Endothelial cell of umbilical vein (primary cell): ENCODE data around the gene CAPN1. TPM values are rescaled to one million over a fixed set of nuclear protein-coding genes. Genes with fewer than 3 reads are reported as not detected.

ENCODE experiments used
- BruUV-seq: library from RNA; stranded (reverse); fragments of 400-500 nt; replicated peaks from 2 replicates; lab custom pipeline; 2021; lab: Mats Ljungman, UMichigan
- CTCF ChIA-PET: fragments of 300-600, 350-600 bp; sonication (Branson Sonifier 250); formaldehyde crosslinking; loops from one replicate; lab custom pipeline; 2021; ENCODE audit warnings: antibody characterized with exemption, inconsistent platforms; lab: Charles Lee
- POLR2A ChIA-PET: fragments of 300-600, 350-600 bp; sonication (Branson Sonifier 250); formaldehyde crosslinking; loops from one replicate; lab custom pipeline; 2021; ENCODE audit warnings: antibody characterized with exemption, inconsistent platforms; lab: Charles Lee
- DNase-seq: peaks from one replicate; pipeline ENCODE4 v3.0.0-alpha.2; 2011; ENCODE audit warnings: low read depth, low spot score
- FAIRE-seq: peaks from 2 replicates; lab custom pipeline; 2011; peaks lifted over from hg19 to GRCh38; lab: Jason Lieb, UNC
- H2AFZ ChIP-seq: 2 replicates; pipeline ENCODE4 v1.6.0; 2012; ENCODE audit warnings: low read depth, low read length, control low read depth, inconsistent platforms
- H3K27ac ChIP-seq: 2 replicates; pipeline ENCODE4 v1.5.1; 2011; ENCODE audit warnings: low read depth, mild to moderate bottlenecking, control low read depth, low read length, moderate library complexity; ENCODE audit not compliant: insufficient read depth
- H3K27me3 ChIP-seq, 2 experiments: 2 replicates each; pipeline versions ENCODE4 v1.6.0 to v1.6.1; 2011; ENCODE audit warnings: low read length in 2 of 2, mixed read lengths in 1 of 2; ENCODE audit not compliant: control insufficient read depth in 2 of 2, insufficient read depth in 2 of 2
- H3K36me3 ChIP-seq, 2 experiments: 2 replicates in 1 of 2; 3 replicates in 1 of 2; pipeline ENCODE4 v1.5.1; 2011; ENCODE audit warnings: low read length in 2 of 2, mild to moderate bottlenecking in 1 of 2, moderate library complexity in 1 of 2; ENCODE audit not compliant: control insufficient read depth in 2 of 2, insufficient read depth in 2 of 2; ENCODE audit errors: extremely low read depth in 1 of 2
- H3K4me1 ChIP-seq: 3 replicates; pipeline ENCODE4 v1.5.1; 2011; ENCODE audit warnings: mild to moderate bottlenecking, low read length; ENCODE audit not compliant: control insufficient read depth, insufficient read depth; ENCODE audit errors: extremely low read depth
- H3K4me2 ChIP-seq: 2 replicates; pipeline ENCODE4 v1.6.1; 2011; ENCODE audit warnings: low read length, control low read depth, mixed read lengths; ENCODE audit not compliant: insufficient read depth
- H3K4me3 ChIP-seq, 3 experiments: fragments of 200-600 bp in 1 of 3; sonication (generic), shearing (Covaris generic) in 1 of 3; replicated peaks in 1 of 3; 2 replicates each; pipeline ENCODE4 v1.5.1; 2011 to 2016; ENCODE audit warnings: control low read depth in 3 of 3, low read length in 3 of 3, mild to moderate bottlenecking in 2 of 3, inconsistent platforms in 1 of 3, low read depth in 1 of 3, moderate library complexity in 1 of 3; ENCODE audit not compliant: insufficient read depth in 1 of 3
- H3K79me2 ChIP-seq: 2 replicates; pipeline ENCODE4 v1.6.0; 2012; ENCODE audit warnings: low read length, inconsistent platforms; ENCODE audit not compliant: control insufficient read depth, insufficient read depth
- H3K9ac ChIP-seq: replicated peaks from 2 replicates; pipeline ENCODE3; 2011; ENCODE audit warnings: low read length, control low read depth; ENCODE audit not compliant: insufficient read depth; ENCODE audit errors: extremely low read depth
- H3K9me1 ChIP-seq: replicated peaks from 3 replicates; pipeline ENCODE4 v1.6.0; 2011; ENCODE audit warnings: mild to moderate bottlenecking, low read length; ENCODE audit not compliant: control insufficient read depth, insufficient read depth; ENCODE audit errors: extremely low read depth
- H3K9me3 ChIP-seq: replicated peaks from 2 replicates; pipeline ENCODE4 v1.5.1; 2012; ENCODE audit warnings: low read length, inconsistent platforms; ENCODE audit not compliant: control insufficient read depth, insufficient read depth
- H4K20me1 ChIP-seq: replicated peaks from 2 replicates; pipeline ENCODE3; 2011; ENCODE audit warnings: mild to moderate bottlenecking, low read length; ENCODE audit not compliant: control insufficient read depth, insufficient read depth; ENCODE audit errors: extremely low read depth
- EZH2 ChIP-seq: IDR thresholded peaks from 2 replicates; pipeline ENCODE4 v1.6.1; 2012; ENCODE audit warnings: borderline replicate concordance, low read depth, mild to moderate bottlenecking, moderate library complexity, low read length, inconsistent platforms; ENCODE audit not compliant: severe bottlenecking
- FOS ChIP-seq: IDR thresholded peaks from 2 replicates; pipeline ENCODE4 v1.6.1; 2011; ENCODE audit warnings: mild to moderate bottlenecking, low read length, moderate library complexity, borderline replicate concordance; ENCODE audit not compliant: insufficient read depth
- GATA2 ChIP-seq: IDR thresholded peaks from 2 replicates; pipeline ENCODE4 v1.7.0; 2011; ENCODE audit warnings: low read depth, mild to moderate bottlenecking, moderate library complexity, mixed read lengths, low read length; ENCODE audit not compliant: insufficient read length, insufficient read depth
- JUN ChIP-seq: IDR thresholded peaks from 2 replicates; pipeline ENCODE4 v1.6.1; 2011; ENCODE audit warnings: borderline replicate concordance, low read depth; ENCODE audit not compliant: insufficient read length, insufficient read depth
- MYC ChIP-seq: IDR thresholded peaks from one replicate; pipeline ENCODE4 v1.6.1; 2011; ENCODE audit warnings: mild to moderate bottlenecking, low read depth, low read length
- POLR2A ChIP-seq: IDR thresholded peaks from 2 replicates; pipeline ENCODE4 v1.6.1; 2012; ENCODE audit warnings: low read depth, mild to moderate bottlenecking, control low read depth, low read length
- POLR2AphosphoS5 ChIP-seq: IDR thresholded peaks from 2 replicates; pipeline ENCODE4 v1.6.1; 2012; ENCODE audit warnings: low read depth, mild to moderate bottlenecking, control low read depth, low read length, moderate library complexity; ENCODE audit not compliant: insufficient read depth
- dilution Hi-C: fragments of 300-500 bp; cut with MboI; formaldehyde crosslinking; loops from one replicate; pipeline ENCODE4 v1.15.0; 2019; ENCODE audit warnings: low sequenced_read_pairs; ENCODE audit not compliant: extremely low pct_ligation_motif_present
- intact Hi-C: fragments of 100-400 bp; cut with micrococcal nuclease; formaldehyde crosslinking; loops from one replicate; pipeline ENCODE4 v1.10.0; 2022
- polyA plus RNA-seq, 4 experiments: library from polyadenylated mRNA; depleted of rRNA in 3 of 4; stranded (reverse) in 3 of 4; unstranded in 1 of 4; fragments of >200 nt; gene quantifications; 2 replicates each; pipeline versions ENCODE4 v1.2.1 to v1.2.3, GENCODE V29; 2011 to 2012; ENCODE audit warnings: missing spikeins in 1 of 4
- total RNA-seq: library from RNA; stranded (reverse); gene quantifications from 2 replicates; pipeline ENCODE4 v1.2.3, GENCODE V29; 2021
- TF ChIP-seq, protein P1 (sequence below), 2 donors: IDR thresholded peaks; 1 replicate in 1 of 2; 2 replicates in 1 of 2; pipeline ENCODE4 v1.5.1; 2011; ENCODE audit warnings: low read length in 2 of 2, mild to moderate bottlenecking in 2 of 2, moderate library complexity in 2 of 2, control low read depth in 1 of 2, inconsistent platforms in 1 of 2, low read depth in 1 of 2; ENCODE audit not compliant: insufficient read depth in 1 of 2; ENCODE audit errors: extremely low read depth in 1 of 2
- TF ChIP-seq, protein P2 (sequence below): IDR thresholded peaks from 2 replicates; pipeline ENCODE4 v1.6.1; 2011; ENCODE audit not compliant: insufficient read depth, insufficient read length

Gene CAPN1
- total and polyA plus RNA-seq, 2 donors (not counting 3 experiments of a cell fraction or from before 2014, with no cell fraction given): 217 to 218 TPM

DNA sequence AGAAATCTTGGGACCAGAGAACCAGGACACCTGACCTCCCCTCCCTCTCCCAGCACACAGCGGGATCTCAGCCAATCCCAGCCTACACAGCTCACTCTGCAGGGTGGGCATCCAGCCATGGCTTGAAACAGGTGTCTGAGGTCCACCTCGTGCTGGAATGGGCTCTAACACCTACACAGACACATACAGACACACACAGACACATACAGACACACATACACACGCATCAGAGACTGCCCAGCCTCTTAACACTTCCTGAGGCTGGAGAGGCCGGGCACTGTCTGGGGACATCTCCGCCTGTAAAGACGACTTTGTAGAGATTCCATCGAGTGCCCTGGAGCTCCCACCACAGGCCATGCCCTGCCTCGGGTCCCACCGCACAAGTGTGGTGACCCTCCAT is 36.7 kb downstream of the CAPN1 start:
- no peak overlapping the region for H2AFZ ChIP-seq
- ChIA-PET CTCF (interaction anchor here (2.5 to 2.8 kb wide), 2 partner anchors 14 to 111 kb away, joined by 12 to 14 read pairs; no protein-coding TSS in a partner anchor), POLR2A (no interaction called here)
- H3K4me3 ChIP-seq: no peak overlapping the region
- H3K9ac ChIP-seq: no peak overlapping the region
- H3K9me3 ChIP-seq: no peaks in the 10 kb centered on the region
- peaks cover 4% of the 10 kb centered on the region for H3K4me1 ChIP-seq
- FAIRE-seq (no peak), DNase-seq (no peak)
- BruUV-seq: no TSS peak
- intact Hi-C loops (no loop called here), dilution Hi-C loops (no loop called here)
- H3K27ac ChIP-seq: no peak overlapping the region
- no peak for TF ChIP-seq JUN
- no peaks in the 10 kb centered on the region for H3K36me3 ChIP-seq
- no peaks in the 10 kb centered on the region for H3K79me2 ChIP-seq
- no peaks in the 10 kb centered on the region for H4K20me1 ChIP-seq
- no peaks in the 10 kb centered on the region for H3K9me1 ChIP-seq
- H3K27me3 ChIP-seq: no peaks in the 10 kb centered on the region
- H3K4me2 ChIP-seq: no peak overlapping the region

DNA sequence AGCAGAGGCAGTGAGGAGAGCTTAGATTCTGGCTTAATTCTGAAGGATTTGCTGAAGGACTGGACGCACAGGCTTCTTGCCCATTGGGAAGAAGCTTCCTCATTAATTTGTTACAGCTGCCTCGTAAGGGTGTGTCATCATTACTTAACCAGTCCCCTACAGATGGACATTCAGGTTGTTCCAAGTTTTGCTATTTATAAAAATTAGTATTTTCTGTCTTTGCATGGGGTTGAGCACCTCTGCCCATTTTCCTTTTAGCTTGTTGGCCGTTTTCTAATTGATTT is 38.1 kb downstream of the CAPN1 start:
- H3K9ac ChIP-seq: no peak overlapping the region
- no peaks in the 10 kb centered on the region for H3K27me3 ChIP-seq
- H4K20me1 ChIP-seq: no peaks in the 10 kb centered on the region
- no peak for FAIRE-seq
- peaks cover 6% of the 10 kb centered on the region for H3K4me1 ChIP-seq
- dilution Hi-C loops (no loop called here), intact Hi-C loops (no loop called here)
- H3K9me1 ChIP-seq: no peaks in the 10 kb centered on the region
- no peak for DNase-seq
- no peak overlapping the region for H3K4me3 ChIP-seq
- no peak overlapping the region for H3K4me2 ChIP-seq
- no TSS peak for BruUV-seq
- H2AFZ ChIP-seq: no peak overlapping the region
- TF ChIP-seq EZH2 (no peak), MYC (no peak), JUN (no peak), FOS (no peak), GATA2 (no peak), POLR2AphosphoS5 (no peak), POLR2A (no peak)
- TF ChIP-seq, protein P1, sequence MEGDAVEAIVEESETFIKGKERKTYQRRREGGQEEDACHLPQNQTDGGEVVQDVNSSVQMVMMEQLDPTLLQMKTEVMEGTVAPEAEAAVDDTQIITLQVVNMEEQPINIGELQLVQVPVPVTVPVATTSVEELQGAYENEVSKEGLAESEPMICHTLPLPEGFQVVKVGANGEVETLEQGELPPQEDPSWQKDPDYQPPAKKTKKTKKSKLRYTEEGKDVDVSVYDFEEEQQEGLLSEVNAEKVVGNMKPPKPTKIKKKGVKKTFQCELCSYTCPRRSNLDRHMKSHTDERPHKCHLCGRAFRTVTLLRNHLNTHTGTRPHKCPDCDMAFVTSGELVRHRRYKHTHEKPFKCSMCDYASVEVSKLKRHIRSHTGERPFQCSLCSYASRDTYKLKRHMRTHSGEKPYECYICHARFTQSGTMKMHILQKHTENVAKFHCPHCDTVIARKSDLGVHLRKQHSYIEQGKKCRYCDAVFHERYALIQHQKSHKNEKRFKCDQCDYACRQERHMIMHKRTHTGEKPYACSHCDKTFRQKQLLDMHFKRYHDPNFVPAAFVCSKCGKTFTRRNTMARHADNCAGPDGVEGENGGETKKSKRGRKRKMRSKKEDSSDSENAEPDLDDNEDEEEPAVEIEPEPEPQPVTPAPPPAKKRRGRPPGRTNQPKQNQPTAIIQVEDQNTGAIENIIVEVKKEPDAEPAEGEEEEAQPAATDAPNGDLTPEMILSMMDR (IDR thresholded peaks at IDR 0.05; ENCODE audit: extremely low read depth in 1 of 2, insufficient read depth in 1 of 2, low read depth in 1 of 2, low read length in 2 of 2): no peak
- TF ChIP-seq, protein P2, sequence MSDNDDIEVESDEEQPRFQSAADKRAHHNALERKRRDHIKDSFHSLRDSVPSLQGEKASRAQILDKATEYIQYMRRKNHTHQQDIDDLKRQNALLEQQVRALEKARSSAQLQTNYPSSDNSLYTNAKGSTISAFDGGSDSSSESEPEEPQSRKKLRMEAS: no peak
- no peaks in the 10 kb centered on the region for H3K79me2 ChIP-seq
- POLR2A ChIA-PET: no interaction called here
- H3K9me3 ChIP-seq: no peaks in the 10 kb centered on the region
- CTCF ChIA-PET: interaction anchor here (0.7 to 2.8 kb wide), 5 partner anchors 9 to 110 kb away, joined by 3 to 14 read pairs (median 3); no protein-coding TSS in a partner anchor
- H3K27ac ChIP-seq: no peak overlapping the region
- H3K36me3 ChIP-seq: no peaks in the 10 kb centered on the region
